Panc1 (cell line): ENCODE results near the gene NOVA1. TPM values are rescaled to one million over a fixed set of nuclear protein-coding genes. Genes with fewer than 3 reads are reported as not detected.

Source experiments
- ATAC-seq: fragments of 200-7000 bp; cut with Tn5 transposase; 2 replicates; pipeline ENCODE4 v1.9.1; 2020; ENCODE audit warnings: mild to moderate bottlenecking, moderate library complexity
- BruUV-seq: library from RNA; stranded (reverse); fragments of 400-500 nt; replicated peaks from 2 replicates; lab custom pipeline; 2021; lab: Mats Ljungman, UMichigan
- CTCF ChIA-PET: fragments of 300-600 bp; sonication (Branson Sonifier 250); formaldehyde crosslinking; loops from one replicate; lab custom pipeline; 2022; ENCODE audit warnings: antibody characterized with exemption; lab: Charles Lee
- POLR2A ChIA-PET: fragments of 300-600 bp; sonication (Branson Sonifier 250); formaldehyde crosslinking; loops from one replicate; lab custom pipeline; 2022; ENCODE audit warnings: antibody characterized with exemption; lab: Charles Lee
- DNase-seq: peaks from one replicate; pipeline ENCODE4 v3.0.0-alpha.2; 2010; ENCODE audit warnings: low read depth, low spot score
- H3K27ac ChIP-seq: 2 replicates; pipeline ENCODE4 v1.5.1; 2011; ENCODE audit warnings: mild to moderate bottlenecking, low read length, inconsistent platforms
- H3K27me3 ChIP-seq: fragments of 200-500 bp; sonication (Bioruptor generic); 2 replicates; pipeline ENCODE4 v1.6.0; 2014; ENCODE audit warnings: low read length, inconsistent platforms; ENCODE audit not compliant: control insufficient read depth, insufficient read depth
- H3K36me3 ChIP-seq: fragments of 200-500 bp; sonication (Bioruptor generic); 2 replicates; pipeline ENCODE4 v1.5.1; 2014; ENCODE audit warnings: inconsistent platforms, mild to moderate bottlenecking, low read length, moderate library complexity; ENCODE audit not compliant: control insufficient read depth, insufficient read depth
- H3K4me1 ChIP-seq: 2 replicates; pipeline ENCODE4 v1.5.1; 2011; ENCODE audit warnings: inconsistent platforms, mild to moderate bottlenecking, low read length, moderate library complexity; ENCODE audit not compliant: control insufficient read depth, insufficient read depth
- H3K4me3 ChIP-seq, 2 experiments: 2 replicates each; pipeline ENCODE4 v1.5.1; 2011 to 2012; ENCODE audit warnings: low read depth in 2 of 2, low read length in 2 of 2, mild to moderate bottlenecking in 2 of 2, inconsistent platforms in 1 of 2, moderate library complexity in 1 of 2
- H3K9me3 ChIP-seq: fragments of 200-500 bp; sonication (Bioruptor generic); 2 replicates; pipeline ENCODE4 v1.5.1; 2014; ENCODE audit warnings: low read depth, mild to moderate bottlenecking, inconsistent platforms, low read length, moderate library complexity; ENCODE audit not compliant: control insufficient read depth, insufficient read depth
- CTCF ChIP-seq: fragments of 450-650 bp; IDR thresholded peaks from 2 replicates; pipeline ENCODE4 v1.5.1; 2017; ENCODE audit warnings: mild to moderate bottlenecking
- POLR2AphosphoS5 ChIP-seq: IDR thresholded peaks from 2 replicates; pipeline ENCODE4 v1.6.1; 2012; ENCODE audit warnings: mild to moderate bottlenecking, low read depth, low read length, moderate library complexity
- REST ChIP-seq, 2 experiments: IDR thresholded peaks; 2 replicates each; pipeline ENCODE4 v1.6.1; 2011 to 2012; ENCODE audit warnings: low read depth in 2 of 2, control low read depth in 1 of 2, low read length in 1 of 2, mild to moderate bottlenecking in 1 of 2, moderate library complexity in 1 of 2; ENCODE audit not compliant: insufficient read depth in 1 of 2
- SIN3A ChIP-seq: IDR thresholded peaks from 2 replicates; pipeline ENCODE4 v1.6.1; 2012; ENCODE audit warnings: low read depth, mild to moderate bottlenecking, low read length, moderate library complexity, borderline replicate concordance; ENCODE audit not compliant: insufficient read depth
- TCF7L2 ChIP-seq: IDR thresholded peaks from 2 replicates; pipeline ENCODE4 v1.6.1; 2011; ENCODE audit warnings: mild to moderate bottlenecking, low read depth, low read length, inconsistent platforms
- in situ Hi-C: cut with HindIII; loops from 2 replicates; pipeline ENCODE4 v1.10.0; 2016; ENCODE audit warnings: low sequenced_read_pairs, low pct_unique_long_range_greater_than_20kb
- intact Hi-C: fragments of 100-400 bp; cut with micrococcal nuclease; formaldehyde crosslinking; loops from one replicate; pipeline ENCODE4 v1.10.0; 2022; ENCODE audit not compliant: unreplicated experiment
- total RNA-seq: library from RNA; stranded (reverse); gene quantifications from one replicate; pipeline ENCODE4 v1.2.1, GENCODE V29; 2021; ENCODE audit not compliant: unreplicated experiment

NOVA1 gene
- total RNA-seq, 1 experiment from 2014 or later = not detected

GRCh38 chr14:26525085-26525484 lies 72.7 kb downstream of the NOVA1 start:
- ATAC-seq = no peak
- no TSS peak for BruUV-seq
- Histone ChIP-seq H3K27me3 (no peaks in the 10 kb centered on the region), H3K27ac (no peak overlapping the region), H3K4me3 (no peak overlapping the region), H3K4me1 (no peaks in the 10 kb centered on the region), H3K36me3 (no peaks in the 10 kb centered on the region), H3K9me3 (no peaks in the 10 kb centered on the region)
- intact Hi-C loops = no loop called here
- DNase-seq = no peak
- ChIA-PET POLR2A (interaction anchor here (0.5 kb wide), 1 partner anchor 432 kb away, joined by 4 read pairs; no protein-coding TSS in a partner anchor), CTCF (no interaction called here)
- TF ChIP-seq CTCF (no peak), SIN3A (no peak), TCF7L2 (no peak), REST (IDR thresholded peaks at IDR 0.05; ENCODE audit: insufficient read depth in 1 of 2, low read depth in 2 of 2, low read length in 1 of 2) (no peak), POLR2AphosphoS5 (no peak)
- in situ Hi-C loops = no loop called here

- H3K4me3 ChIP-seq = no peak overlapping the region
- no peaks in the 10 kb centered on the region for H3K36me3 ChIP-seq
- H3K4me1 ChIP-seq = no peaks in the 10 kb centered on the region
- in situ Hi-C loops = no loop called here
- ATAC-seq (no peak), DNase-seq (no peak)
- H3K27ac ChIP-seq = no peak overlapping the region
- no TSS peak for BruUV-seq
- TF ChIP-seq CTCF = no peak
- no peak for TF ChIP-seq TCF7L2
- no peak for TF ChIP-seq REST (IDR thresholded peaks at IDR 0.05; ENCODE audit: insufficient read depth in 1 of 2, low read depth in 2 of 2, low read length in 1 of 2)
- TF ChIP-seq SIN3A = no peak
- TF ChIP-seq POLR2AphosphoS5 = no peak
- H3K27me3 ChIP-seq = no peaks in the 10 kb centered on the region
- POLR2A ChIA-PET = no interaction called here
- CTCF ChIA-PET = no interaction called here
- no peaks in the 10 kb centered on the region for H3K9me3 ChIP-seq
- intact Hi-C loops = no loop called here
Observed at GRCh38 chr14:26522967-26523366, 74.9 kb downstream of the NOVA1 start.
